PC-3 (cell line): ENCODE results near the gene DLGAP4. TPM values are rescaled to one million over a fixed set of nuclear protein-coding genes. Genes with fewer than 3 reads are reported as not detected.

Experiments used
- ATAC-seq: fragments of 200-7000 bp; cut with Tn5 transposase; 2 replicates; pipeline ENCODE4 v1.9.1; 2020; ENCODE audit warnings: mild to moderate bottlenecking, moderate library complexity
- BruUV-seq: library from RNA; stranded (reverse); fragments of 400-500 nt; replicated peaks from 2 replicates; lab custom pipeline; 2021; lab: Mats Ljungman, UMichigan
- CTCF ChIA-PET: fragments of 300-600 bp; sonication (Branson Sonifier 250); formaldehyde crosslinking; loops from one replicate; lab custom pipeline; 2022; ENCODE audit warnings: antibody characterized with exemption; lab: Charles Lee
- POLR2A ChIA-PET: fragments of 300-600 bp; sonication (Branson Sonifier 250); formaldehyde crosslinking; loops from one replicate; lab custom pipeline; 2022; ENCODE audit warnings: antibody characterized with exemption; ENCODE audit not compliant: unreplicated experiment; lab: Charles Lee
- DNase-seq: peaks from one replicate; pipeline ENCODE4 v3.0.0-alpha.2; 2015
- H2AFZ ChIP-seq: fragments of 300-600 bp; sonication (generic); 2 replicates; pipeline ENCODE4 v1.6.0; 2016; ENCODE audit warnings: antibody characterized with exemption, low read length
- H3F3A ChIP-seq: fragments of 300-600 bp; sonication (generic); one replicate; pipeline ENCODE4 v1.6.0; 2017; ENCODE audit warnings: antibody characterized with exemption, low read length, control low read depth, mild to moderate bottlenecking; ENCODE audit not compliant: unreplicated experiment
- H3K27ac ChIP-seq: fragments of 300-600 bp; sonication (generic); 2 replicates; pipeline ENCODE4 v1.5.1; 2016; ENCODE audit warnings: mild to moderate bottlenecking, low read length
- H3K27me3 ChIP-seq: fragments of 300-600 bp; sonication (generic); 2 replicates; pipeline ENCODE4 v1.6.1; 2016; ENCODE audit warnings: low read length, mixed read lengths
- H3K36me3 ChIP-seq: fragments of 300-600 bp; sonication (generic); 2 replicates; pipeline ENCODE4 v1.6.1; 2016; ENCODE audit warnings: low read depth, mixed run types, low read length, mixed read lengths
- H3K4me1 ChIP-seq: fragments of 300-600 bp; sonication (generic); 2 replicates; pipeline ENCODE4 v1.5.1; 2016; ENCODE audit warnings: low read length; ENCODE audit not compliant: insufficient read depth
- H3K4me2 ChIP-seq: fragments of 300-600 bp; sonication (generic); 2 replicates; pipeline ENCODE4 v1.6.0; 2016; ENCODE audit warnings: low read length
- H3K4me3 ChIP-seq: fragments of 300-600 bp; sonication (generic); 2 replicates; pipeline ENCODE4 v1.5.1; 2016; ENCODE audit warnings: mild to moderate bottlenecking, low read length, mixed read lengths
- H3K79me2 ChIP-seq: fragments of 300-600 bp; sonication (generic); 2 replicates; pipeline ENCODE4 v1.6.1; 2017; ENCODE audit warnings: low read length, mixed read lengths
- H3K9ac ChIP-seq: fragments of 300-600 bp; sonication (generic); 2 replicates; pipeline ENCODE4 v1.6.0; 2016; ENCODE audit warnings: mild to moderate bottlenecking, low read length
- H3K9me2 ChIP-seq: fragments of 300-600 bp; sonication (generic); replicated peaks from 2 replicates; pipeline ENCODE4 v1.6.1; 2016; ENCODE audit warnings: mixed run types, low read length, mixed read lengths
- H3K9me3 ChIP-seq: fragments of 300-600 bp; sonication (generic); 2 replicates; pipeline ENCODE4 v1.6.1; 2016; ENCODE audit warnings: low read length, mixed read lengths
- H4K20me1 ChIP-seq: fragments of 300-600 bp; sonication (generic); 2 replicates; pipeline ENCODE4 v1.6.1; 2016; ENCODE audit warnings: low read length, mixed read lengths
- CTCF ChIP-seq: fragments of 300-600 bp; sonication (generic); conservative IDR thresholded peaks from 2 replicates; pipeline ENCODE4 v1.5.1; 2017; ENCODE audit warnings: antibody characterized with exemption, low read depth, mild to moderate bottlenecking, low read length
- EZH2 ChIP-seq: fragments of 300-600 bp; sonication (generic); IDR thresholded peaks from one replicate; pipeline ENCODE4 v1.6.1; 2017; ENCODE audit warnings: antibody characterized with exemption, mild to moderate bottlenecking, low read length; ENCODE audit not compliant: unreplicated experiment
- EZH2phosphoT487 ChIP-seq: fragments of 300-600 bp; sonication (generic); IDR thresholded peaks from 2 replicates; pipeline ENCODE4 v1.6.1; 2018; ENCODE audit warnings: mild to moderate bottlenecking, antibody characterized with exemption, low read length, borderline replicate concordance
- intact Hi-C: fragments of 100-400 bp; cut with micrococcal nuclease; formaldehyde crosslinking; loops from 2 replicates; pipeline ENCODE4 v1.9.0; 2023
- total RNA-seq: library from RNA; depleted of rRNA; stranded (reverse); fragments of >200 nt; gene quantifications from 2 replicates; pipeline ENCODE4 v1.2.3, GENCODE V29; 2014; rRNA removed

Gene DLGAP4
- total RNA-seq, 1 experiment from 2014 or later, result 21.0 TPM

GRCh38 chr20:36573798-36574365 is 267.7 kb downstream of the DLGAP4 start:
- peak overlapping the region; percentile 98 for H3K4me2 ChIP-seq
- ChIA-PET POLR2A (no interaction called here), CTCF (no interaction called here)
- peaks cover 3% of the 10 kb centered on the region; the same call in 1 of the 2 replicates for H3K36me3 ChIP-seq
- peaks cover 32% of the 10 kb centered on the region for H3K79me2 ChIP-seq
- DNase-seq (no peak), ATAC-seq (no peak; the same call in 1 of the 2 replicates)
- peak overlapping the region; percentile 84 for H3K9ac ChIP-seq
- H4K20me1 ChIP-seq, result no peaks in the 10 kb centered on the region
- TF ChIP-seq EZH2phosphoT487, result no peak
- no peak for TF ChIP-seq EZH2
- peaks cover 17% of the 10 kb centered on the region for H3K4me1 ChIP-seq
- H3K27ac ChIP-seq, result no peak overlapping the region; the same call in 1 of the 2 replicates
- H2AFZ ChIP-seq, result peak overlapping the region; percentile 82
- intact Hi-C loops, result no loop called here
- no TSS peak for BruUV-seq
- H3K4me3 ChIP-seq, result peak overlapping the region; percentile 87
- H3K9me2 ChIP-seq, result no peaks in the 10 kb centered on the region
- H3K9me3 ChIP-seq, result no peaks in the 10 kb centered on the region
- no peaks in the 10 kb centered on the region for H3F3A ChIP-seq
- H3K27me3 ChIP-seq, result no peaks in the 10 kb centered on the region

- DNase-seq (peak; percentile 46), ATAC-seq (peak; percentile 40)
- Histone ChIP-seq H3K27ac (peak overlapping the region; percentile 16; the same call in 1 of the 2 replicates), H3K4me3 (peak overlapping the region; percentile 87), H3F3A (no peaks in the 10 kb centered on the region), H3K4me2 (peak overlapping the region; percentile 98), H3K4me1 (peaks cover 17% of the 10 kb centered on the region), H3K27me3 (no peaks in the 10 kb centered on the region), H3K36me3 (peaks cover 5% of the 10 kb centered on the region; the same call in 1 of the 2 replicates), H3K9ac (peak overlapping the region; percentile 84), H3K9me3 (no peaks in the 10 kb centered on the region), H4K20me1 (no peaks in the 10 kb centered on the region), H3K79me2 (peaks cover 32% of the 10 kb centered on the region), H3K9me2 (no peaks in the 10 kb centered on the region), H2AFZ (peak overlapping the region; percentile 98)
- ChIA-PET POLR2A (no interaction called here), CTCF (no interaction called here)
- no TSS peak for BruUV-seq
- intact Hi-C loops, result no loop called here
- no peak for TF ChIP-seq EZH2phosphoT487
- TF ChIP-seq EZH2, result no peak
- no peak for TF ChIP-seq CTCF
These were observed 268.4 kb downstream of the DLGAP4 start for GRCh38 chr20:36574366-36575135.

- Histone ChIP-seq H3K4me3 (no peak overlapping the region), H3K9ac (no peak overlapping the region), H3K9me2 (no peaks in the 10 kb centered on the region), H3K4me1 (peaks cover 17% of the 10 kb centered on the region), H3F3A (no peaks in the 10 kb centered on the region), H3K27ac (no peak overlapping the region), H2AFZ (no peak overlapping the region), H3K4me2 (peak overlapping the region; percentile 98; the same call in 1 of the 2 replicates), H3K79me2 (peaks cover 32% of the 10 kb centered on the region), H4K20me1 (no peaks in the 10 kb centered on the region), H3K36me3 (peaks cover 8% of the 10 kb centered on the region; the same call in 1 of the 2 replicates), H3K9me3 (no peaks in the 10 kb centered on the region), H3K27me3 (no peaks in the 10 kb centered on the region)
- CTCF ChIA-PET, result interaction anchor here (0.6 to 0.7 kb wide), 3 partner anchors 19 to 170 kb away, joined by 3 read pairs; partner anchors contain the start of gene RAB5IF
- DNase-seq (no peak), ATAC-seq (no peak)
- BruUV-seq, result no TSS peak
- POLR2A ChIA-PET, result no interaction called here
- TF ChIP-seq EZH2phosphoT487, result no peak
- TF ChIP-seq CTCF, result no peak
- no peak for TF ChIP-seq EZH2
- intact Hi-C loops, result no loop called here
These were observed 269.9 kb downstream of the DLGAP4 start for GRCh38 chr20:36576081-36576445.

Other genes starting within 250 kb of the DLGAP4 start
- gene EPB41L1, start 151.6 kb upstream of the DLGAP4 start, total RNA-seq, result 48.2 and 53.0 TPM in 2 replicates
- gene AAR2, start 69.9 kb upstream of the DLGAP4 start, total RNA-seq, result 39.4 and 41.1 TPM in 2 replicates
- 10.8 and 12.0 TPM in 2 replicates for gene MYL9, start 235.2 kb downstream of the DLGAP4 start, total RNA-seq